ENCODE data around the gene GGNBP2.

GGNBP2 gene

GRCh38 chr17:36500745-36501225 is 43.9 kb upstream of the GGNBP2 start:
- H3K4me3 ChIP-seq (ENCODE audit: low read length) = no peak overlapping the region
- no peak for TF ChIP-seq CTCF (conservative IDR thresholded peaks at IDR 0.05; ENCODE audit: low read depth, low read length)
- no peak for DNase-seq (ENCODE audit: low read depth)

GRCh38 chr17:36501351-36501750 is 43.4 kb upstream of the GGNBP2 start:
- no peak for DNase-seq (ENCODE audit: low read depth)
- H3K4me3 ChIP-seq (ENCODE audit: low read length) = no peak overlapping the region
- TF ChIP-seq CTCF (conservative IDR thresholded peaks at IDR 0.05; ENCODE audit: low read depth, low read length) = no peak

- TF ChIP-seq CTCF (conservative IDR thresholded peaks at IDR 0.05; ENCODE audit: low read depth, low read length) = no peak
- DNase-seq (ENCODE audit: low read depth) = no peak
These were observed 42.8 kb upstream of the GGNBP2 start for GRCh38 chr17:36501963-36502362.

GRCh38 chr17:36503456-36504155 is 41.1 kb upstream of the GGNBP2 start:
- DNase-seq (ENCODE audit: low read depth) = no peak
- TF ChIP-seq CTCF (conservative IDR thresholded peaks at IDR 0.05; ENCODE audit: low read depth, low read length) = no peak
- H3K4me3 ChIP-seq (ENCODE audit: low read length) = no peak overlapping the region

More at GRCh38 chr17:36501963-36502362, 42.8 kb upstream of the GGNBP2 start:
- H3K4me3 ChIP-seq (ENCODE audit: low read length) = no peak overlapping the region

GRCh38 chr17:36504156-36504545 is 40.6 kb upstream of the GGNBP2 start:
- no peak for TF ChIP-seq CTCF (conservative IDR thresholded peaks at IDR 0.05; ENCODE audit: low read depth, low read length)
- no peak overlapping the region for H3K4me3 ChIP-seq (ENCODE audit: low read length)
- DNase-seq (ENCODE audit: low read depth) = no peak

GRCh38 chr17:36505171-36505570 is 39.5 kb upstream of the GGNBP2 start:
- no peak for TF ChIP-seq CTCF (conservative IDR thresholded peaks at IDR 0.05; ENCODE audit: low read depth, low read length)
- no peak overlapping the region for H3K4me3 ChIP-seq (ENCODE audit: low read length)
- no peak for DNase-seq (ENCODE audit: low read depth)

- DNase-seq (ENCODE audit: low read depth) = no peak
- no peak for TF ChIP-seq CTCF (conservative IDR thresholded peaks at IDR 0.05; ENCODE audit: low read depth, low read length)
- no peak overlapping the region for H3K4me3 ChIP-seq (ENCODE audit: low read length)
These were observed 38.4 kb upstream of the GGNBP2 start for GRCh38 chr17:36506249-36506826.
